GM12878 (cell line): ENCODE data around the gene NSG2. TPM values are rescaled to one million over a fixed set of nuclear protein-coding genes. Genes with fewer than 3 reads are reported as not detected.

Source experiments
- ATAC-seq: fragments of 200-7000 bp; cut with Tn5 transposase; 3 replicates; pipeline ENCODE4 v1.9.1; 2020; ENCODE audit warnings: mild to moderate bottlenecking, moderate library complexity
- BruUV-seq: library from RNA; stranded (reverse); fragments of 400-500 nt; replicated peaks from 2 replicates; lab custom pipeline; 2021; lab: Mats Ljungman, UMichigan
- CTCF ChIA-PET: fragments of 300-600 bp; sonication (Branson Sonifier 250); formaldehyde crosslinking; extraction: SDS; loops from one replicate; lab custom pipeline; 2021; ENCODE audit warnings: inconsistent platforms; lab: Yijun Ruan, JAX
- POLR2A ChIA-PET: fragments of 350-600 bp; formaldehyde crosslinking; extraction: SDS; loops from one replicate; lab custom pipeline; 2021; ENCODE audit warnings: inconsistent platforms; lab: Charles Lee
- RAD21 ChIA-PET: fragments of 300-600 bp; sonication (Branson Sonifier 250); formaldehyde crosslinking; loops from one replicate; lab custom pipeline; 2023; ENCODE audit warnings: antibody characterized with exemption; ENCODE audit not compliant: unreplicated experiment; lab: Charles Lee
- SMC1A ChIA-PET: fragments of 300-600 bp; sonication (Branson Sonifier 250); formaldehyde crosslinking; loops from one replicate; lab custom pipeline; 2023; ENCODE audit not compliant: unreplicated experiment, uncharacterized antibody; lab: Charles Lee
- DNase-seq: peaks from one replicate; pipeline ENCODE4 v3.0.0-alpha.2; 2011; ENCODE audit warnings: low read depth, low spot score
- FAIRE-seq: peaks from 3 replicates; lab custom pipeline; 2011; peaks lifted over from hg19 to GRCh38; lab: Jason Lieb, UNC
- H2AFZ ChIP-seq: 2 replicates; pipeline ENCODE4 v1.6.0; 2011; ENCODE audit warnings: low read depth, low read length, control low read depth; ENCODE audit not compliant: control insufficient read depth
- H3K27ac ChIP-seq: 2 replicates; pipeline ENCODE4 v1.5.1; 2011; ENCODE audit warnings: control low read depth; ENCODE audit not compliant: control insufficient read depth, insufficient read depth
- H3K27me3 ChIP-seq, 2 experiments: replicated peaks in 1 of 2; 2 replicates each; pipeline versions ENCODE4 v1.6.0 to v1.6.1; 2011; ENCODE audit warnings: low read length in 1 of 2; ENCODE audit not compliant: control insufficient read depth in 2 of 2, insufficient read depth in 2 of 2
- H3K36me3 ChIP-seq, 2 experiments: 2 replicates each; pipeline ENCODE4 v1.5.1; 2011; ENCODE audit warnings: low read length in 1 of 2; ENCODE audit not compliant: control insufficient read depth in 2 of 2, insufficient read depth in 2 of 2
- H3K4me1 ChIP-seq: 2 replicates; pipeline ENCODE4 v1.6.1; 2011; ENCODE audit warnings: mild to moderate bottlenecking, low read length, moderate library complexity, mixed read lengths; ENCODE audit not compliant: control insufficient read depth, insufficient read depth
- H3K4me2 ChIP-seq: 2 replicates; pipeline ENCODE4 v1.6.0; 2011; ENCODE audit warnings: control low read depth; ENCODE audit not compliant: control insufficient read depth, insufficient read depth
- H3K4me3 ChIP-seq: fragments of 200-600 bp; sonication (generic); 2 replicates; pipeline ENCODE4 v1.5.1; 2016
- H3K79me2 ChIP-seq: 2 replicates; pipeline ENCODE4 v1.6.0; 2011; ENCODE audit warnings: low read length; ENCODE audit not compliant: control insufficient read depth, insufficient read depth
- H3K9ac ChIP-seq: 2 replicates; pipeline ENCODE4 v1.8.0; 2011; ENCODE audit warnings: low read length, control low read depth, mixed read lengths; ENCODE audit not compliant: control insufficient read depth, insufficient read depth
- H3K9me3 ChIP-seq: replicated peaks from 3 replicates; pipeline ENCODE4 v1.5.1; 2011; ENCODE audit warnings: mild to moderate bottlenecking, low read length; ENCODE audit not compliant: control insufficient read depth, insufficient read depth
- H4K20me1 ChIP-seq: 2 replicates; pipeline ENCODE4 v1.6.0; 2011; ENCODE audit not compliant: control insufficient read depth, insufficient read depth
- EGR1 ChIP-seq, 2 experiments: IDR thresholded peaks; 1 replicate in 1 of 2; 2 replicates in 1 of 2; pipeline ENCODE4 v1.6.1; 2011 to 2012; ENCODE audit warnings: low read depth in 2 of 2, low read length in 2 of 2, borderline replicate concordance in 1 of 2, mild to moderate bottlenecking in 1 of 2, moderate library complexity in 1 of 2
- FOXM1 ChIP-seq: IDR thresholded peaks from 2 replicates; pipeline ENCODE4 v1.6.1; 2012; ENCODE audit warnings: low read depth, mild to moderate bottlenecking, inconsistent platforms, low read length, moderate library complexity
- MTA2 ChIP-seq: fragments of 450-650 bp; IDR thresholded peaks from 2 replicates; pipeline ENCODE4 v1.6.1; 2016; ENCODE audit warnings: low read depth, mild to moderate bottlenecking, moderate library complexity
- MTA3 ChIP-seq: IDR thresholded peaks from 2 replicates; pipeline ENCODE4 v1.6.1; 2012; ENCODE audit warnings: low read length, inconsistent platforms, borderline replicate concordance
- MYC ChIP-seq: IDR thresholded peaks from 2 replicates; pipeline ENCODE4 v1.6.1; 2011; ENCODE audit warnings: mild to moderate bottlenecking, low read length, moderate library complexity, inconsistent platforms; ENCODE audit not compliant: insufficient read depth, insufficient replicate concordance, insufficient read length, severe bottlenecking
- SMAD1 ChIP-seq: fragments of 450-650 bp; IDR thresholded peaks from 2 replicates; pipeline ENCODE4 v1.6.1; 2018; ENCODE audit warnings: mild to moderate bottlenecking, low read depth; ENCODE audit not compliant: partially characterized antibody
- SMARCA5 ChIP-seq: fragments of 450-650 bp; IDR thresholded peaks from 2 replicates; pipeline ENCODE4 v1.6.1; 2017; ENCODE audit warnings: mild to moderate bottlenecking
- SREBF1 ChIP-seq: IDR thresholded peaks from 2 replicates; pipeline ENCODE4 v1.6.1; 2012; ENCODE audit warnings: mild to moderate bottlenecking, low read length
- TCF7 ChIP-seq: IDR thresholded peaks from 2 replicates; pipeline ENCODE4 v1.6.1; 2014; ENCODE audit warnings: antibody characterized with exemption, borderline replicate concordance
- ZNF207 ChIP-seq: fragments of 450-650 bp; IDR thresholded peaks from 2 replicates; pipeline ENCODE4 v1.6.1; 2014; ENCODE audit warnings: antibody characterized with exemption, mild to moderate bottlenecking, borderline replicate concordance
- WGBS: methylation state at CpG from one replicate; pipeline ENCODE4 v1.1.6; 2016; ENCODE audit warnings: low lambda C conversion rate; ENCODE audit not compliant: insufficient replicate concordance, insufficient coverage; ENCODE audit errors: missing lambda C conversion rate; 5-methylcytosine and 5-hydroxymethylcytosine counted together
- in situ Hi-C: fragments of 300-500 bp; cut with MboI; formaldehyde crosslinking; loops from 9 replicates; pipeline ENCODE4 v1.14.3; 2018; ENCODE audit warnings: mixed read lengths
- intact Hi-C: fragments of 100-400 bp; cut with micrococcal nuclease; formaldehyde crosslinking; loops from one replicate; pipeline ENCODE4 v1.14.2; 2022; ENCODE audit not compliant: unreplicated experiment
- polyA plus RNA-seq, 11 experiments: library from polyadenylated mRNA; depleted of rRNA in 4 of 11; unstranded in 6 of 11; stranded (reverse) in 5 of 11; fragments of >200 nt; fragmentation: Nextera tagmentation in 4 of 11; fragmentation: Illumina TruSeq in 1 of 11; extraction: Ambion mirVana in 4 of 11; extraction: Trizol in 1 of 11; gene quantifications; 1 replicate in 1 of 11; 2 replicates in 10 of 11; pipeline versions ENCODE4 v1.2.1 to v1.2.3, GENCODE V29; 2011 to 2016; ENCODE audit warnings: inconsistent platforms in 2 of 11, missing spikeins in 2 of 11, low read depth in 1 of 11
- total RNA-seq, 4 experiments: library from RNA; depleted of rRNA in 3 of 4; stranded (reverse); fragments of >200 nt in 3 of 4; fragmentation: Illumina TruSeq in 1 of 4; extraction: Trizol in 1 of 4; gene quantifications; 2 replicates each; pipeline versions ENCODE4 v1.2.1 to v1.2.3, GENCODE V29; 2013 to 2021

The NSG2 gene
- total and polyA plus RNA-seq, 10 of the 15 experiments (the other 5 are each of a cell fraction or from before 2014, with no cell fraction given) = 0.04 to 0.14 TPM; not detected in 8

DNA sequence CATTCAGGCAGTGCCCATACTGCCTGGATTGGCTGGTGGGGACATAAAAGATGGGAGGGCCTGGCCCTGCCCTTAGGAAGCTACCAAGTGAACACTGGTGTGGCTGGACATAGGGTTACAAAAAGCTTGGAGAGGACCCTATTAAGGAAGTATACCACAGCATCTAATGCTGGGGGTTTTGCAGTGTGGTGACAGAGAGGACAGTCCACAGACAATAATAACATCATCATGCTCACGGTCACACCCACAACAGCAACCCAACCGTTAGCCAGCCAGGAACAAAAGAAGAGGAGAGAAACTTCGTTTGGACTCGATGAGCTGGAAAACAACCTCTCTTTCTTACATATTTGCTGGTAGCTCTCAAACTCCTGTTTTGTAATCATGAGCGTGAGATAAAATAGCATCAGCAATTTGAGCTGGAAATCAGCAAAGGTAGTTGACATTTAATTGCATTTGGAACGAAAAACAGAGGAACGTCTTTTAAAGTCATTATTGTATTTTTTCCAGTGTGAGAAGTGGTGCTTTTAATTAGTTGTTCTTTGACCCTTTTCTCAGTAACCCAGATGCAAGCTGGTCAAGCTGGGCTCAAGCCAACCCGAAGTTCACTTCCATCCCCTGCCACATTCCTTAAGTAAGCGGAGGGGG, 73.4 kb downstream of the NSG2 start:
- Histone ChIP-seq H3K27me3 (peaks cover 0 to 2% of the 10 kb centered on the region in 2 experiments; a peak in 2 of 4 replicates), H3K4me3 (no peak overlapping the region), H3K4me2 (no peak overlapping the region), H2AFZ (no peak overlapping the region), H4K20me1 (no peaks in the 10 kb centered on the region), H3K9ac (no peak overlapping the region), H3K9me3 (no peaks in the 10 kb centered on the region), H3K27ac (no peak overlapping the region), H3K4me1 (no peaks in the 10 kb centered on the region; the same call in 1 of the 2 replicates), H3K36me3 (no peaks in the 10 kb centered on the region), H3K79me2 (no peaks in the 10 kb centered on the region)
- 16% methylated on average over 9 of the region's 9 CpGs for WGBS
- no TSS peak for BruUV-seq
- ATAC-seq (no peak), DNase-seq (no peak), FAIRE-seq (no peak)
- intact Hi-C loops = no loop called here
- CTCF ChIA-PET = interaction anchor here (1.1 to 1.2 kb wide), 2 partner anchors 26 to 63 kb away, joined by 3 to 4 read pairs; no protein-coding TSS in a partner anchor
- no peak for TF ChIP-seq SMAD1
- no peak for TF ChIP-seq FOXM1
- no peak for TF ChIP-seq ZNF207
- TF ChIP-seq TCF7 = no peak
- no peak for TF ChIP-seq MTA2
- no peak for TF ChIP-seq MYC
- TF ChIP-seq SREBF1 = no peak
- no peak for TF ChIP-seq SMARCA5
- no peak for TF ChIP-seq MTA3
- TF ChIP-seq EGR1 (IDR thresholded peaks at IDR 0.05; ENCODE audit: borderline replicate concordance in 1 of 2, low read depth in 2 of 2, low read length in 2 of 2) = no peak
- SMC1A ChIA-PET = no interaction called here
- RAD21 ChIA-PET = no interaction called here
- POLR2A ChIA-PET = no interaction called here
- in situ Hi-C loops = no loop called here
